ENCODE measurements around the gene KRTAP10-3.
"Not testable (repeated sequence)": the region's sequence is repeated elsewhere in the genome, so short reads cannot be mapped to it uniquely, and the experiment has no call there.

The KRTAP10-3 gene

DNA sequence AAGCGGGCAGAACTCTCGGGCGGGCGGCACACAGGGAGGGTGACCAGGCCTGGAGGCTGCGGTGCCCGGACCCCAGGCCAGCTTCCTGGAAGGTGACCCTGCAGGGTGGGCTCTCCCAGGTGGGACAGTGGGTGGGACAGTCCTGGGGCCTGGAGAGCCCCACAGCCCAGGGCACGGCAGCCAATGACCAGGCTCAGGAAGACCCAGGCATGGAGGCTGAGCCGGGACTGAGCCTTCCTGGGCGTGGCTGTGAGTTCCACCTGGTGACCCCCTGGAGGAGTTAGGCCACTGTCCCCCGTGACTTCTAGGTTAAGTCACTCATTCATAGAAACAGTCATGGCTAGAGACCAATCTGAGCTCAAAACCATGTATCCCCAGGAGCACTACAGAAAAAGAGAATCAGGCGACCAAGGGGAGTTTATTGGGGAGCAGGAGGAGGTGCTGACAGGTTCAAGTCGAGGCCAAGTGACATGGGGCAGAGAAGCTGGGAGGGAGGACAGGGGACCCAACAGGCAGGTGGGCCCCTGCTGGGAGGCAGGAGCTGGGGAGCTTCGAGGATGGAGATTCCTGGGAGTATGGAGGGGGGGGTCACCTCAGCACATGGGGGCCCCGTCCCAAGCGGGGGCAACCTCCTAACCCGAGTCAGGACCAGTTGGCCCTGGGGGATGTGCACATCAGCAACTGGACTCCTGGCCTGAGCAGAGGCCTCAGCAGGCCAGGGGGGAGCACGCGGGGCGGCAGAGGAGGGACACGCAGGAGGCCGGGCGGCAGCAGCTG lies 20.6 kb upstream of the KRTAP10-3 start:
- no peak for TF ChIP-seq CTCF (IDR thresholded peaks at IDR 0.05; ENCODE audit: low read length, missing control alignments)
- no peak for DNase-seq (ENCODE audit: low read depth)

GRCh38 chr21:44578371-44579055 lies 19.9 kb upstream of the KRTAP10-3 start:
- H3K4me3 ChIP-seq (replicated peaks; ENCODE audit: low read depth, low read length): no peak overlapping the region
- no peak for DNase-seq (ENCODE audit: low read depth)
- TF ChIP-seq CTCF (IDR thresholded peaks at IDR 0.05; ENCODE audit: low read length, missing control alignments): no peak

More for the DNA sequence above, 20.6 kb upstream of the KRTAP10-3 start:
- H3K4me3 ChIP-seq (replicated peaks; ENCODE audit: low read depth, low read length): no peak overlapping the region

GRCh38 chr21:44576025-44576420 lies 17.4 kb upstream of the KRTAP10-3 start:
- no peak for DNase-seq (ENCODE audit: low read depth)
- H3K4me3 ChIP-seq (replicated peaks; ENCODE audit: low read depth, low read length): no peak overlapping the region
- no peak for TF ChIP-seq CTCF (IDR thresholded peaks at IDR 0.05; ENCODE audit: low read length, missing control alignments)

- TF ChIP-seq CTCF (IDR thresholded peaks at IDR 0.05; ENCODE audit: low read length, missing control alignments): no peak
- DNase-seq (ENCODE audit: low read depth): no peak
- no peak overlapping the region for H3K4me3 ChIP-seq (replicated peaks; ENCODE audit: low read depth, low read length)
These were observed 16.9 kb upstream of the KRTAP10-3 start for GRCh38 chr21:44575307-44576024.

- no peak for DNase-seq (ENCODE audit: low read depth)
- H3K4me3 ChIP-seq (replicated peaks; ENCODE audit: low read depth, low read length): no peak overlapping the region
- no peak for TF ChIP-seq CTCF (IDR thresholded peaks at IDR 0.05; ENCODE audit: low read length, missing control alignments)
These were observed 16.1 kb upstream of the KRTAP10-3 start for GRCh38 chr21:44574457-44575306.

DNA sequence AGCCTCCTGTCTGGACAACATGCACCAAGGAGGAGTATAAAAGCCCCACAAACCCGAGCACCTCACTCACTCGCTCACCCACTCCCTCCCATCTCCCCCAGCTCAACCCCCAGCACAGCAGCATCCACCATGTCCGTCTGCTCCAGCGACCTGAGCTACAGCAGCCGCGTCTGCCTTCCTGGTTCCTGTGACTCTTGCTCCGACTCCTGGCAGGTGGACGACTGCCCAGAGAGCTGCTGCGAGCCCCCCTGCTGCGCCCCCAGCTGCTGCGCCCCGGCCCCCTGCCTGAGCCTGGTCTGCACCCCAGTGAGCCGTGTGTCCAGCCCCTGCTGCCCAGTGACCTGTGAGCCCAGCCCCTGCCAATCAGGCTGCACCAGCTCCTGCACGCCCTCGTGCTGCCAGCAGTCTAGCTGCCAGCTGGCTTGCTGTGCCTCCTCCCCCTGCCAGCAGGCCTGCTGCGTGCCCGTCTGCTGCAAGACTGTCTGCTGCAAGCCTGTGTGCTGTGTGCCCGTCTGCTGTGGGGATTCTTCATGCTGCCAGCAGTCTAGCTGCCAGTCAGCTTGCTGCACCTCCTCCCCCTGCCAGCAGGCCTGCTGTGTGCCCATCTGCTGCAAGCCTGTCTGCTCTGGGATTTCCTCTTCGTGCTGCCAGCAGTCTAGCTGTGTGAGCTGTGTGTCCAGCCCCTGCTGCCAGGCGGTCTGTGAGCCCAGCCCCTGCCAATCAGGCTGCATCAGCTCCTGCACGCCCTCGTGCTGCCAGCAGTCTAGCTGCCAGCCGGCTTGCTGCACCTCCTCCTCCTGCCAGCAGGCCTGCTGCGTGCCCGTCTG lies 15.2 kb upstream of the KRTAP10-3 start, which contains the start of gene KRTAP10-4:
Gene KRTAP10-4 (plus strand): TSS at position 100 of the 827 bp plus-strand sequence. CDS start 30 bp downstream, at position 130.
- DNase-seq (ENCODE audit: low read depth); H3K4me3 ChIP-seq (replicated peaks; ENCODE audit: low read depth, low read length): not testable (repeated sequence)

All from fibroblast of pulmonary artery (primary cell).